ENCODE results near the gene ARHGAP6. TPM values are rescaled to one million over a fixed set of nuclear protein-coding genes. Genes with fewer than 3 reads are reported as not detected.
A peak's percentile ranks its signal among the peaks of the same experiment; 100 is the strongest.

ARHGAP6 gene
- total and polyA plus RNA-seq, 9 of the 15 experiments (the other 6 are each of a cell fraction or from before 2014, with no cell fraction given): 12.5 to 63.6 (median 41.8) TPM

DNA sequence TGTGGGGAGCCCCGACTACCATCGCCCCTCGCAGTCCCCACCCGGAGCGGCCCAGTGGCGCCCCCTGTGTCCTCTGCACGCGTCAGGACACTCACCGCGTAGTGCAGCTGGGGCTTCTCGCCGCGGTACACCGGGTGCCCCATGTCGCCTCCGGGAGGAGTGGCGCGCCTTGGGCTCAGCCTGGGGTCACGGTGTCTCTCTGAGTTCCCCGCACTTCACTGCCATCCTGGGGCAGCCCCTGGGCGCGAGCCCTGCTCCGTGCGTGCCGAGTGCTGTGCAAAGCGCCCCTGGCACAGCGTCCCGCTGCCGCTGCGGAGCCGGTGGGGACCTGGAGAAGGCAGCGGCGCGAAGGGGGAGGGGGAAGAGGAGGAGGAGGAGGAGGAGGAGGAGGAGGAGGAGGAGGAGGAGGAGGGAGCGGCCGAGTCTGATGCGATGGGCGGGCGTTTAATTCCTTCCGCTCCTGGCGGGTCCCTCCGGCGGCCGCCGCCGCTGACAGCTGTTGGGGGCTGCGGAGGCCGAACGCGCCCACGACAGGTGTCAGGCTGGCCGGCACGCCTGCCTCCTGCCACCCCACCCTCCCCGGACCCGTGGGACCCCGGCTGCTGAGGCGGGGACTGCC is 238.2 kb downstream of the ARHGAP6 start (continued):
- TF ChIP-seq, protein P1, sequence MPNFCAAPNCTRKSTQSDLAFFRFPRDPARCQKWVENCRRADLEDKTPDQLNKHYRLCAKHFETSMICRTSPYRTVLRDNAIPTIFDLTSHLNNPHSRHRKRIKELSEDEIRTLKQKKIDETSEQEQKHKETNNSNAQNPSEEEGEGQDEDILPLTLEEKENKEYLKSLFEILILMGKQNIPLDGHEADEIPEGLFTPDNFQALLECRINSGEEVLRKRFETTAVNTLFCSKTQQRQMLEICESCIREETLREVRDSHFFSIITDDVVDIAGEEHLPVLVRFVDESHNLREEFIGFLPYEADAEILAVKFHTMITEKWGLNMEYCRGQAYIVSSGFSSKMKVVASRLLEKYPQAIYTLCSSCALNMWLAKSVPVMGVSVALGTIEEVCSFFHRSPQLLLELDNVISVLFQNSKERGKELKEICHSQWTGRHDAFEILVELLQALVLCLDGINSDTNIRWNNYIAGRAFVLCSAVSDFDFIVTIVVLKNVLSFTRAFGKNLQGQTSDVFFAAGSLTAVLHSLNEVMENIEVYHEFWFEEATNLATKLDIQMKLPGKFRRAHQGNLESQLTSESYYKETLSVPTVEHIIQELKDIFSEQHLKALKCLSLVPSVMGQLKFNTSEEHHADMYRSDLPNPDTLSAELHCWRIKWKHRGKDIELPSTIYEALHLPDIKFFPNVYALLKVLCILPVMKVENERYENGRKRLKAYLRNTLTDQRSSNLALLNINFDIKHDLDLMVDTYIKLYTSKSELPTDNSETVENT (CRISPR knock-in tag; IDR thresholded peaks at IDR 0.05): peak; percentile 68
- TF ChIP-seq NFE2 (IDR thresholded peaks at IDR 0.05; ENCODE audit: low read depth) (no peak), CAMTA2 (CRISPR knock-in tag; conservative IDR thresholded peaks at IDR 0.05) (no peak), SUPT5H (IDR thresholded peaks at IDR 0.05) (0 out of 2 replicates have a peak, but pooled peaks have one; percentile 43), SOX6 (IDR thresholded peaks at IDR 0.05) (peak; percentile 1; the same call in 1 of the 2 replicates), BDP1 (IDR thresholded peaks at IDR 0.05; ENCODE audit: insufficient read depth, insufficient read length) (no peak), MTF1 (CRISPR knock-in tag; IDR thresholded peaks at IDR 0.05; ENCODE audit: borderline replicate concordance) (no peak), ETV1 (tag; conservative IDR thresholded peaks at IDR 0.05; ENCODE audit: low read depth) (0 out of 2 replicates have a peak, but pooled peaks have one; percentile 14), RAD21 (CRISPR knock-in tag; conservative IDR thresholded peaks at IDR 0.05 in 1 of 2, IDR thresholded peaks at IDR 0.05 in 1 of 2) (peak; percentile 47 to 59), ETV6 (IDR thresholded peaks at IDR 0.05; ENCODE audit: borderline replicate concordance in 1 of 2, low read depth in 2 of 2, low read length in 1 of 2) (no peak), ETV6 (CRISPR knock-in tag; IDR thresholded peaks at IDR 0.05; ENCODE audit: borderline replicate concordance) (no peak), HMG20A (CRISPR knock-in tag; conservative IDR thresholded peaks at IDR 0.05) (no peak), HDGF (IDR thresholded peaks at IDR 0.05) (no peak), CREM (IDR thresholded peaks at IDR 0.05; ENCODE audit: low read depth) (peak; percentile 87), RBM34 (IDR thresholded peaks at IDR 0.05; ENCODE audit: borderline replicate concordance, insufficient read depth, low read length) (no peak), ZNF24 (IDR thresholded peaks at IDR 0.05) (0 out of 2 replicates have a peak, but pooled peaks have one; percentile 15), JUN (IDR thresholded peaks at IDR 0.05; ENCODE audit: borderline replicate concordance, low read depth, low read length) (no peak), JUN (CRISPR knock-in tag; IDR thresholded peaks at IDR 0.05; ENCODE audit: borderline replicate concordance) (no peak), SIN3A (IDR thresholded peaks at IDR 0.05; ENCODE audit: borderline replicate concordance in 2 of 2, control insufficient read depth in 1 of 2, low read depth in 2 of 2, low read length in 2 of 2) (peak in 1 of 2 experiments; percentile 65; a peak in 1 of 4 replicates), POLR3A (IDR thresholded peaks at IDR 0.05; ENCODE audit: borderline replicate concordance, extremely low read depth, insufficient read depth, insufficient read length) (no peak)
- TF ChIP-seq, protein P2, sequence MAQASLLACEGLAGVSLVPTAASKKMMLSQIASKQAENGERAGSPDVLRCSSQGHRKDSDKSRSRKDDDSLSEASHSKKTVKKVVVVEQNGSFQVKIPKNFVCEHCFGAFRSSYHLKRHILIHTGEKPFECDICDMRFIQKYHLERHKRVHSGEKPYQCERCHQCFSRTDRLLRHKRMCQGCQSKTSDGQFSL (CRISPR knock-in tag; IDR thresholded peaks at IDR 0.05): peak; percentile 50; the same call in 1 of the 2 replicates
- TF ChIP-seq, protein P2 (tag; IDR thresholded peaks at IDR 0.05): no peak
- TF ChIP-seq, protein P3, sequence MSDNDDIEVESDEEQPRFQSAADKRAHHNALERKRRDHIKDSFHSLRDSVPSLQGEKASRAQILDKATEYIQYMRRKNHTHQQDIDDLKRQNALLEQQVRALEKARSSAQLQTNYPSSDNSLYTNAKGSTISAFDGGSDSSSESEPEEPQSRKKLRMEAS (CRISPR knock-in tag; IDR thresholded peaks at IDR 0.05): peak; percentile 61
- TF ChIP-seq, protein P4, sequence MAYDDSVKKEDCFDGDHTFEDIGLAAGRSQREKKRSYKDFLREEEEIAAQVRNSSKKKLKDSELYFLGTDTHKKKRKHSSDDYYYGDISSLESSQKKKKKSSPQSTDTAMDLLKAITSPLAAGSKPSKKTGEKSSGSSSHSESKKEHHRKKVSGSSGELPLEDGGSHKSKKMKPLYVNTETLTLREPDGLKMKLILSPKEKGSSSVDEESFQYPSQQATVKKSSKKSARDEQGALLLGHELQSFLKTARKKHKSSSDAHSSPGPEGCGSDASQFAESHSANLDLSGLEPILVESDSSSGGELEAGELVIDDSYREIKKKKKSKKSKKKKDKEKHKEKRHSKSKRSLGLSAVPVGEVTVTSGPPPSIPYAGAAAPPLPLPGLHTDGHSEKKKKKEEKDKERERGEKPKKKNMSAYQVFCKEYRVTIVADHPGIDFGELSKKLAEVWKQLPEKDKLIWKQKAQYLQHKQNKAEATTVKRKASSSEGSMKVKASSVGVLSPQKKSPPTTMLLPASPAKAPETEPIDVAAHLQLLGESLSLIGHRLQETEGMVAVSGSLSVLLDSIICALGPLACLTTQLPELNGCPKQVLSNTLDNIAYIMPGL (CRISPR knock-in tag; IDR thresholded peaks at IDR 0.05): peak; percentile 86; the same call in 1 of the 2 replicates
